ENCODE data around the gene KIR3DL1.
"Not testable (repeated sequence)": the region's sequence is repeated elsewhere in the genome, so short reads cannot be mapped to it uniquely, and the experiment has no call there.

Gene KIR3DL1

DNA sequence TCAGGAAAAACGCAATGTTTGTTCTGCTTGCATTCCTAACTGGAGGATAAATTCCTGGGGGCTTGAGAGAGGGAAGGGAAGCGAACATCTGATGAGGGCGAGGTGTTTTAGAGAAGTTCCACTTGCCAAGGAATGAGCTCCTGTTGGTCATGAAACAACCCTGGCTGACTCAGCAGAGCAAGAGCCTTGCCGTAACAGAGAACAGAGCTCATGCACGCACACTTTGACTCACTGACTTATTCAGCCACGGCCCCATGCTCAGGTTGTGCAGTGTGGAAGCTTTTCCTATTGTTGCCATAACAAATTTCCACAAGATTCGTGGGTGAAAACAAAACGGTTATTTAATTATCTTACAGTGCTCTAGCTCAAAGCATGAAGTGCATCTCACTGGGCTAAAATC lies 26.9 kb downstream of the KIR3DL1 start:
- H3K4me3 ChIP-seq (ENCODE audit: low read depth, low read length); DNase-seq (ENCODE audit: low read depth): not testable (repeated sequence)

- not testable (repeated sequence) for DNase-seq (ENCODE audit: low read depth); H3K4me3 ChIP-seq (ENCODE audit: low read depth, low read length)
These were observed 33.9 kb downstream of the KIR3DL1 start, which contains the start of gene KIR3DL2 for GRCh38 chr19:54850061-54850640. Gene KIR3DL2, plus strand, starts transcription at chr19:54850443. Its CDS starts 33 bp downstream, at chr19:54850476.

GRCh38 chr19:54850930-54851329 lies 34.7 kb downstream of the KIR3DL1 start:
- no peak overlapping the region for H3K4me3 ChIP-seq (ENCODE audit: low read depth, low read length)
- no peak for DNase-seq (ENCODE audit: low read depth)
- TF ChIP-seq CTCF (IDR thresholded peaks at IDR 0.05; ENCODE audit: low read depth, low read length), result no peak
- TF ChIP-seq POLR2A (IDR thresholded peaks at IDR 0.05; ENCODE audit: extremely low read depth, insufficient read length), result no peak
- no peak for TF ChIP-seq MAX (IDR thresholded peaks at IDR 0.05; ENCODE audit: low read depth, low read length)
- TF ChIP-seq MYC (IDR thresholded peaks at IDR 0.05; ENCODE audit: low read depth, low read length), result no peak

DNA sequence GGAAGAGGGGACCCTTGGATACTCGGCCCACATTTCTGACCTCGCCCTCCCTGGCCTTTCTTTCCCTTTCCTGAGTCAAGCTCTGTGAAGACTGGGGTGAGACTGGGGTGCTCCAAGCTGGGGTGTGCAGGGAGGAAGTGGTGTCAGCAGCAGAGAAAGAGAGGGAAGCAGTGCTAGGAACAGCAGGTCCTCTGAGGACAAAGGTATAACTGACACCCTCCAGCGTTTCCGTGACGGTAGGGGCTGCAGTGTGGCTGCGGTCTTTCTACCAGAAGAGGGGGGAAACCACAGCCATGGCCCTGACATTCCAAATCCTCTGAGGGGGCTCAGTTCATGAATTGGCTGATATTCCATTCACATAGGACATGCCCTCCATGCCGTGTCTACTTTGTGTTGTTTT lies 35.1 kb downstream of the KIR3DL1 start:
- H3K4me3 ChIP-seq (ENCODE audit: low read depth, low read length), result no peak overlapping the region
- peak; percentile 18 for DNase-seq (ENCODE audit: low read depth)
- no peak for TF ChIP-seq POLR2A (IDR thresholded peaks at IDR 0.05; ENCODE audit: extremely low read depth, insufficient read length)
- TF ChIP-seq MAX (IDR thresholded peaks at IDR 0.05; ENCODE audit: low read depth, low read length), result no peak
- TF ChIP-seq MYC (IDR thresholded peaks at IDR 0.05; ENCODE audit: low read depth, low read length), result no peak
- TF ChIP-seq CTCF (IDR thresholded peaks at IDR 0.05; ENCODE audit: low read depth, low read length), result no peak

DNA sequence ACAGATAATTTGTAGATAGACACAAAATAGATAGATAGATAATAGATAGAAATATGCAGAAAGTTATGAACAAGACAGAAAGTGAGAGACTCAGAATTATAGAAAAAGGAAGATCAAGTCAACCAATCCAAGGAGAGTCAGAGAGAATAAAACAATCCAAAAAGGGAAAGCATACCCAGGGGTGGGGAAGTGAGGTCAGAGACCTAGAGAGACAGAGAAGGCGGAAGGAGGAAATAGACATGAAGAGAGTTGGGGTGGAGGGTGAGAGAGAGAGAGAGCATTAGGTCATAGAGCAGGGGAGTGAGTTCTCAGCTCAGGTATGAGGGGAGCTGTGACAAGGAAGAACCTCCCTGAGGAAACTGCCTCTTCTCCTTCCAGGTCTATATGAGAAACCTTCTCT lies 39.0 kb downstream of the KIR3DL1 start:
- not testable (repeated sequence) for H3K4me3 ChIP-seq (ENCODE audit: low read depth, low read length); DNase-seq (ENCODE audit: low read depth)

DNA sequence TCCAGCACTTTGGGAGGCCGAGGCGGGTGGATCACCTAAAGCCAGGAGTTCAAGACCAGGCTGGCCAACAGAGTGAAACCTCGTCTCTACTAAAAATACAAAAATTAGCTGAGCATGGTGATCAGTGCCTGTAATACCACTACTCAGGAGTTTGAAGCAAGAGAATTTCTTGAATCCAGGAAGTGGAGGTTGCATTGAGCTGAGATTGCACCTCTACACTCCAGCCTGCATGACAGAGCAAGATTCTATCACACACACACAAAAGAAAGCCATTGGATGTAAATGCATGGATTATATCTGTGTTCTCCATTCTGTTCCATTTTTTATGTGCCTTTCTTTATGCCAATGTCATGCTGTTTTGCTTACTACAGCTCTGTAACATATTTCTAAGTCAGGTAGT lies 42.2 kb downstream of the KIR3DL1 start:
- not testable (repeated sequence) for H3K4me3 ChIP-seq (ENCODE audit: low read depth, low read length); DNase-seq (ENCODE audit: low read depth)

DNA sequence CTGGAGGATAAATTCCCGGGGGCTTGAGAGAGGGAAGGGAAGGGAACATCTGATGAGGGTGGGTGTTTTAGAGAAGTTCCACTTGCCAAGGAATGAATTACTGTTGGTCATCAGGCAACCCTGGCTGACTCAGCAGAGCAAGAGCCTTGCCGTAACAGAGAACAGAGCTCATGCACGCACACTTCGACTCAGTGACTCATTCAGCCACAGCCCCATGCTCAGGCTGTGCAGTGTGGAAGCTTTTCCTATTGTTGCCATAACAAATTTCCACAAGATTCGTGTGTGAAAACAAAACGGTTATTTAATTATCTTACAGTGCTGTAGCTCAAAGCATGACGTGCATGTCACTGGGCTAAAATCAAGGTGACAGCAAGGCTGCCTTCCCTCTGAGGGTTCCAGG lies 43.2 kb downstream of the KIR3DL1 start:
- DNase-seq (ENCODE audit: low read depth), result peak; percentile 50
- not testable (repeated sequence) for H3K4me3 ChIP-seq (ENCODE audit: low read depth, low read length)

- not testable (repeated sequence) for DNase-seq (ENCODE audit: low read depth)
These were observed 47.2 kb downstream of the KIR3DL1 start for GRCh38 chr19:54863459-54863858.

GRCh38 chr19:54871696-54872095 lies 55.4 kb downstream of the KIR3DL1 start:
- no peak for DNase-seq (ENCODE audit: low read depth)
- no peak for TF ChIP-seq MAX (IDR thresholded peaks at IDR 0.05; ENCODE audit: low read depth, low read length)
- TF ChIP-seq MYC (IDR thresholded peaks at IDR 0.05; ENCODE audit: low read depth, low read length), result no peak
- no peak for TF ChIP-seq CTCF (IDR thresholded peaks at IDR 0.05; ENCODE audit: low read depth, low read length)
- no peak for TF ChIP-seq POLR2A (IDR thresholded peaks at IDR 0.05; ENCODE audit: extremely low read depth, insufficient read length)
- no peak overlapping the region for H3K4me3 ChIP-seq (ENCODE audit: low read depth, low read length)

More at GRCh38 chr19:54863459-54863858, 47.2 kb downstream of the KIR3DL1 start:
- not testable (repeated sequence) for H3K4me3 ChIP-seq (ENCODE audit: low read depth, low read length)

All from NB4 (cell line).